ENCODE results near the gene DELE1.

- TF ChIP-seq CTCF (IDR thresholded peaks at IDR 0.05; ENCODE audit: poor library complexity, severe bottlenecking): no peak
- TF ChIP-seq TAF1 (IDR thresholded peaks at IDR 0.05; ENCODE audit: low read depth): no peak
- no peak for TF ChIP-seq SMC3 (conservative IDR thresholded peaks at IDR 0.05; ENCODE audit: poor library complexity)
These were observed 40.3 kb upstream of the DELE1 start for GRCh38 chr5:141883184-141883891.

Data from neural cell (in vitro differentiated cells).